Measurements from ENCODE around the gene ADCY4.

Gene ADCY4

GRCh38 chr14:24279301-24280186 lies 55.3 kb downstream of the ADCY4 start:
- in situ Hi-C loops (cut with MboI; ENCODE audit: low sequenced_read_pairs), result no loop called here

GRCh38 chr14:24278424-24278823 lies 56.4 kb downstream of the ADCY4 start:
- in situ Hi-C loops (cut with MboI; ENCODE audit: low sequenced_read_pairs), result no loop called here

GRCh38 chr14:24277606-24278321 lies 57.1 kb downstream of the ADCY4 start:
- in situ Hi-C loops (cut with MboI; ENCODE audit: low sequenced_read_pairs), result no loop called here

GRCh38 chr14:24277071-24277470 lies 57.8 kb downstream of the ADCY4 start:
- in situ Hi-C loops (cut with MboI; ENCODE audit: low sequenced_read_pairs), result no loop called here

- in situ Hi-C loops (cut with MboI; ENCODE audit: low sequenced_read_pairs), result no loop called here
These were observed 60.7 kb downstream of the ADCY4 start for GRCh38 chr14:24274101-24274543.

- in situ Hi-C loops (cut with MboI; ENCODE audit: low sequenced_read_pairs), result no loop called here
These were observed 61.4 kb downstream of the ADCY4 start for GRCh38 chr14:24273422-24273998.

- in situ Hi-C loops (cut with MboI; ENCODE audit: low sequenced_read_pairs), result no loop called here
These were observed 62.4 kb downstream of the ADCY4 start for GRCh38 chr14:24272467-24272866.

GRCh38 chr14:24271834-24272263 lies 63.0 kb downstream of the ADCY4 start:
- in situ Hi-C loops (cut with MboI; ENCODE audit: low sequenced_read_pairs), result no loop called here

- in situ Hi-C loops (cut with MboI; ENCODE audit: low sequenced_read_pairs), result no loop called here
These were observed 63.6 kb downstream of the ADCY4 start, which contains the start of gene RABGGTA for GRCh38 chr14:24271134-24271833. RABGGTA (minus strand) TSS chr14:24271597; CDS start chr14:24271115, 482 bp downstream.

- in situ Hi-C loops (cut with MboI; ENCODE audit: low sequenced_read_pairs), result no loop called here
These were observed 64.2 kb downstream of the ADCY4 start for GRCh38 chr14:24270537-24271133.

GRCh38 chr14:24269910-24270536 lies 64.8 kb downstream of the ADCY4 start:
- in situ Hi-C loops (cut with MboI; ENCODE audit: low sequenced_read_pairs), result no loop called here

- in situ Hi-C loops (cut with MboI; ENCODE audit: low sequenced_read_pairs), result no loop called here
These were observed 65.5 kb downstream of the ADCY4 start for GRCh38 chr14:24269368-24269767.
